ENCODE results near the gene SMPD2.

SMPD2 gene

GRCh38 chr6:109448615-109449014 is 8.1 kb downstream of the SMPD2 start:
- DNase-seq (ENCODE audit: low read depth, low spot score): no peak
- POLR2A ChIA-PET: no interaction called here
- no peak overlapping the region for H3K4me3 ChIP-seq (ENCODE audit: low read depth, low read length)
- CTCF ChIA-PET: no interaction called here
- no peak for TF ChIP-seq CTCF (IDR thresholded peaks at IDR 0.05; ENCODE audit: insufficient read depth, low read length, missing control alignments)

- H3K4me3 ChIP-seq (ENCODE audit: low read depth, low read length): no peak overlapping the region
- no peak for TF ChIP-seq CTCF (IDR thresholded peaks at IDR 0.05; ENCODE audit: insufficient read depth, low read length, missing control alignments)
- POLR2A ChIA-PET: no interaction called here
- CTCF ChIA-PET: interaction anchor here (7.9 kb wide), 1 partner anchor 7 kb away, joined by 65 read pairs; the partner anchor contains the start of genes PPIL6 and SMPD2
- no peak for DNase-seq (ENCODE audit: low read depth, low spot score)
These were observed 8.7 kb downstream of the SMPD2 start for GRCh38 chr6:109449064-109449794.

GRCh38 chr6:109449795-109450673 is 9.5 kb downstream of the SMPD2 start:
- no peak for DNase-seq (ENCODE audit: low read depth, low spot score)
- POLR2A ChIA-PET: no interaction called here
- no peak overlapping the region for H3K4me3 ChIP-seq (ENCODE audit: low read depth, low read length)
- CTCF ChIA-PET: interaction anchor here (7.9 kb wide), 1 partner anchor 8 kb away, joined by 65 read pairs; the partner anchor contains the start of genes PPIL6 and SMPD2
- TF ChIP-seq CTCF (IDR thresholded peaks at IDR 0.05; ENCODE audit: insufficient read depth, low read length, missing control alignments): no peak

- H3K4me3 ChIP-seq (ENCODE audit: low read depth, low read length): no peak overlapping the region
- no peak for TF ChIP-seq CTCF (IDR thresholded peaks at IDR 0.05; ENCODE audit: insufficient read depth, low read length, missing control alignments)
- no peak for DNase-seq (ENCODE audit: low read depth, low spot score)
- CTCF ChIA-PET: interaction anchor here (7.9 kb wide), 1 partner anchor 9 kb away, joined by 65 read pairs; the partner anchor contains the start of genes PPIL6 and SMPD2
- POLR2A ChIA-PET: no interaction called here
These were observed 10.3 kb downstream of the SMPD2 start for GRCh38 chr6:109450801-109451200.

GRCh38 chr6:109451376-109451775 is 10.9 kb downstream of the SMPD2 start:
- DNase-seq (ENCODE audit: low read depth, low spot score): no peak
- no peak for TF ChIP-seq CTCF (IDR thresholded peaks at IDR 0.05; ENCODE audit: insufficient read depth, low read length, missing control alignments)
- no peak overlapping the region for H3K4me3 ChIP-seq (ENCODE audit: low read depth, low read length)
- ChIA-PET POLR2A (no interaction called here), CTCF (interaction anchor here (7.9 kb wide), 1 partner anchor 10 kb away, joined by 65 read pairs; the partner anchor contains the start of genes PPIL6 and SMPD2)

- H3K4me3 ChIP-seq (ENCODE audit: low read depth, low read length): no peak overlapping the region
- TF ChIP-seq CTCF (IDR thresholded peaks at IDR 0.05; ENCODE audit: insufficient read depth, low read length, missing control alignments): no peak
- no peak for DNase-seq (ENCODE audit: low read depth, low spot score)
- POLR2A ChIA-PET: interaction anchor here (3.0 kb wide), 1 partner anchor 11 kb away, joined by 12 read pairs; the partner anchor contains the start of gene SMPD2
- CTCF ChIA-PET: interaction anchor here (7.9 kb wide), 1 partner anchor 10 kb away, joined by 65 read pairs; the partner anchor contains the start of genes PPIL6 and SMPD2
These were observed 11.7 kb downstream of the SMPD2 start for GRCh38 chr6:109452181-109452580.

Measured in AG04449 (cell line).